GM18519 (cell line): ENCODE data around the gene CDK5RAP2.

ENCODE experiments used
- ATAC-seq: cut with Tn5 transposase; IDR thresholded peaks from one replicate; pipeline ENCODE4 v1.9.1; 2021; ENCODE audit warnings: mild to moderate bottlenecking, moderate library complexity; ENCODE audit not compliant: unreplicated experiment, low FRiP score

The CDK5RAP2 gene

DNA sequence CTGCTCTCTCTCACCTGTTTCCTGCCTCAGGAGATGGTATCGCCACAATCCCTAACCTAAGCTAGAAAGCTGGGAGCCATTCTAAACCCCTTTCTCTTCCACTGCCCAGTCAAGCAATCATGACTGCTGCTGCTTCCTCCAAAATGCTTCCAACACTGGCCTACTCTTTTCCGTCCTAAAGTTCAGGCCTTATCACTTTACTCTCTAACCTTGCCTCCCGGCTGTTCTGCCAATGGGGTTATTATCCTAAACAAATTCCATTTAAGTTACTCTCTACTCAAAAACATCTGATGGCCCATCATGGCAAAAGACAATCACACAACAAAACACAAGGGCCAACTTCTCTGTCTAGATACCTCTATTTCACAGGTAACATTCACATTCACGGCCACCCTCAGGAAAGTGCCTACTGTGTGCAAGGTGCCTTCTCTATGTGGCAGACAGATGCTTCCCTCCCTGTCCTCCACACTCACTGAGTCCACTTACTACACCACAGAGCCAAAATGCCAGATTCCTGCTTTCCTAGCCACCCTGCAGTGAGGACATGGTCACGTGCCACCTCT lies 168.0 kb downstream of the CDK5RAP2 start:
- ATAC-seq = no peak

DNA sequence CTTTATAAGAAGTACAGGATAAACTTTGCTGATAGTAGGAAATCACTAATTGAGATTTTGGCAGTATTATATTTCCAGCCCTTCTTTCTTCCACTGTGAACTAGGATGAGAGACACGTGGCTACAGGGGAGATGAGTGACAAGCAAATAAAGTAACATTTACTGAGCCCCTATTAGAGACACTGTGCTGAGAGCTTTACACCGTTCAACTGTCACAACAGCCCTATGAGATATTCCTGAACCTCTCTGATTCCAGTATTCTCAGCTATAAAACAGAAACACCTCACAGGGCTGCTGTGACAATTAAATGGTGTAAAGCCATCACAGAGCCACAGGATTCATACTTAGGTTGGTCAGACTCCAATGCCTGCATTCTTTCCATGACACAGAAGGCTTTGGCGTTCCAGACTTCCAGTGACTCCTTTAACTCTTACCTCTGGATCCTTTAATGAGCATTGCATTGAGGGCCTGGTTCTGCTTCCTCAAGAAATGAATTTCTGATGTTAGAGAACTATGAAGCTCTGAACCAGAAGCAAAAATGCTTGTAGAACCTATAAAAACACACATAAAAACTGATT lies 169.0 kb downstream of the CDK5RAP2 start:
- no peak for ATAC-seq

- no peak for ATAC-seq
Observed at GRCh38 chr9:120408680-120409258, 171.2 kb downstream of the CDK5RAP2 start.

- no peak for ATAC-seq
Observed at GRCh38 chr9:120405860-120406259, 174.1 kb downstream of the CDK5RAP2 start.

- ATAC-seq = no peak
Observed at GRCh38 chr9:120405134-120405533, 174.8 kb downstream of the CDK5RAP2 start.

DNA sequence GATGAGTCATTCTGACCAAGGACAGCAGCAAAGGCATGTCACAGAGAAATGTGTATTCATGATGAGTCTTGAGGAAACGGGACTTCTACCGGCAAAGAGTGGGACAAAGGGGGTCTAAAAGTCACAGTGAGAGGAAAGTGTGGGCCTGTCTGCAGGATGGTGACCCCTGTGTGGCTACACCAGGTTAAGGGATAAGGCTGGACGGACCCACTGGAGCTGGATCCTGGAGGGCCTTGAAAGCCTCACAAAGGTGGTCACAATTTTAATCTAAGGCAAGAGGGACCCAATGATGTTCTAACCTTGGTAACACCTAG lies 176.5 kb downstream of the CDK5RAP2 start:
- ATAC-seq = no peak

- no peak for ATAC-seq
Observed at GRCh38 chr9:120402741-120403542, 177.0 kb downstream of the CDK5RAP2 start.

DNA sequence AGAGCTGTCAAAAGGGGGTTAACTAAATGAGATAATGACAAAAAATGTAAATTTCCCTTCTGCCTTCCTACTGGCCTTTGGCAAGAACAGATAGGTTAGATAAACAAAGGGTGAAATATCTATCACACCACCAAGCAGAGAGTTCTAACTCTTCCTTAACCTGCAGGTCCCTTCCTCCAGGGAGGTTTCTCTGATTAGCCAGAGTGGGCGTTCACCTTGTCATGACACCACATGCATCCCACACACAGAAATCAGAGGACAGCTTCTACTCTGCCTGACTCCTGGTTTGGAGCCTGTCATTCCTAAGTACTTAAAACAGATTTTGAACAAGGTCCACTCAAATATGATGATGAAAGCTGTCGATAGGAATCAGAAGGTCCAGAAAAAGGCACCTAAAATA lies 180.0 kb downstream of the CDK5RAP2 start:
- ATAC-seq = no peak

GRCh38 chr9:120398286-120398685 lies 181.7 kb downstream of the CDK5RAP2 start:
- no peak for ATAC-seq

DNA sequence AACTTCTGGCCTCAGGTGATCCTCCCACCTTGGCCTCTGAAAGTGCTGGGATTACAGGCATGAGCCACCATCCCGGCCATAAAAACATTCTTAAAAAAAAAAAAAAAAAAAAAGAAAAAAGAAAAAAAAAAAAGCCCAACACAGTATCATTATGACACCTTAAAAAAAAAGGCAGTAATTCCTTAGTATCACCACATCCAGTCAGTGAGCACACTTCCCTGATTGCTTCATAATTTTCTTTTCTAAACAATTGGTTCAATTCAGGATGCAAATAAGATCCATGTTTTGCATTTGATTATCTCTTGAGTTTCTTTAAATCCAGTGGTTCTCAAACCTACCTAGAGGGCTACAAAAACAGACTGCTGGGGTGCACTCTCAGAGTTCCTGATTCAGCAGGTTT lies 182.5 kb downstream of the CDK5RAP2 start:
- no peak for ATAC-seq

GRCh38 chr9:120396931-120397330 lies 183.0 kb downstream of the CDK5RAP2 start:
- ATAC-seq = no peak

GRCh38 chr9:120396418-120396817 lies 183.5 kb downstream of the CDK5RAP2 start:
- no peak for ATAC-seq

- ATAC-seq = no peak
Observed at GRCh38 chr9:120395376-120395775, 184.6 kb downstream of the CDK5RAP2 start.

- no peak for ATAC-seq
Observed at GRCh38 chr9:120394058-120394669, 185.8 kb downstream of the CDK5RAP2 start.

GRCh38 chr9:120393386-120394057 lies 186.4 kb downstream of the CDK5RAP2 start:
- no peak for ATAC-seq

GRCh38 chr9:120392711-120393110 lies 187.3 kb downstream of the CDK5RAP2 start:
- ATAC-seq = no peak

DNA sequence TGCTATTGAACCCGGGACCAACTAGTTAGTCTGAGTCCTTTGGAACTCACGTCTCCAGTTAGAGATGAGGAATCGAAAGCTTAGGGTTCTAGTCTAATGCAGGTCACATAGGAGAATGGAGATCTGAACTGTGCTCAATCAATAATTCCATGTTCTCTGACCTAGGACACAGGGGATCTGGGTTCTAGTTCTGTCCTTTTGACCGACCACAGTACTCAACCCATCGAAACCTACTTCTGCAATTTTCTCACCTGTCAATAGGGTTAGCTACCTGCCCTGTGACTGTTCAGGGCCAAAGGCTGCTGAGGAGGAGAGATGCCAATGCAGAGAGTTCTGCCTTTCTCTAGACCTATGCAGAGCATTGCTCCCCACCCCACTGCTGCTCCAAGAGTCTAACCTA lies 187.7 kb downstream of the CDK5RAP2 start:
- ATAC-seq = no peak

- no peak for ATAC-seq
Observed at GRCh38 chr9:120391691-120392090, 188.3 kb downstream of the CDK5RAP2 start.

GRCh38 chr9:120390637-120391190 lies 189.3 kb downstream of the CDK5RAP2 start:
- no peak for ATAC-seq

DNA sequence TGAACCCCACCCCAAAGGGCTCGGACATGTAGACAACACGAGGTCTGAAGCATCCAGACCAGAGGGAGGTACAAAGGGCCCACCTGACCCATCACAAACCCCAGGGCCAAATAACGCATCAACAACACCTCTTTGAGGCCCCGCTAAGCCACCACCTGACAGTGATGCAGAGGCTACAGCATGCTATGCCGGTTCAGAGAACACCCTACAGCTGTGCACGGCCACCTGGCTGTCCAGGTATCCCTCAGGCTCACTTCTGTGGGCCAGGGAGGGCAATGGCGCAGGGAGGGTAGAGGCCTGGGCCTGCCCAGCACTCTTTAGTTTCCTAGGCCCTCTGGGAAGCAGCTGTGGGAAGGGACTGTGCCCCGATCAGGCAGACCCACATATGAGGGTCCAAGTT lies 190.1 kb downstream of the CDK5RAP2 start:
- no peak for ATAC-seq
